Neural progenitor cell (in vitro differentiated cells): ENCODE measurements around the gene ACOT12. TPM values are rescaled to one million over a fixed set of nuclear protein-coding genes. Genes with fewer than 3 reads are reported as not detected.

Source experiments
- DNase-seq: peaks from one replicate; pipeline ENCODE4 v3.0.0-alpha.2; 2016; ENCODE audit warnings: low spot score
- H2AFZ ChIP-seq: fragments of 200-600 bp; sonication (generic); replicated peaks from 2 replicates; pipeline ENCODE4 v1.6.1; 2016; ENCODE audit warnings: antibody characterized with exemption
- H3F3A ChIP-seq: fragments of 200-600 bp; sonication (generic); 2 replicates; pipeline ENCODE4 v1.6.1; 2016; ENCODE audit warnings: antibody characterized with exemption, low read depth
- H3K27ac ChIP-seq: fragments of 200-600 bp; sonication (generic); 2 replicates; pipeline ENCODE4 v1.5.1; 2016; ENCODE audit warnings: mild to moderate bottlenecking
- H3K27me3 ChIP-seq: fragments of 200-600 bp; sonication (generic); 2 replicates; pipeline ENCODE4 v1.6.1; 2016; ENCODE audit warnings: mild to moderate bottlenecking, moderate library complexity
- H3K36me3 ChIP-seq: fragments of 200-600 bp; sonication (generic); 2 replicates; pipeline ENCODE4 v1.5.1; 2016
- H3K4me1 ChIP-seq: fragments of 200-600 bp; sonication (generic); 2 replicates; pipeline ENCODE4 v1.6.1; 2016; ENCODE audit warnings: mixed run types
- H3K4me2 ChIP-seq: fragments of 200-600 bp; sonication (generic); 2 replicates; pipeline ENCODE4 v1.6.1; 2016
- H3K4me3 ChIP-seq: fragments of 200-600 bp; sonication (generic); 2 replicates; pipeline ENCODE4 v1.5.1; 2016
- H3K79me2 ChIP-seq: fragments of 200-600 bp; sonication (generic); 2 replicates; pipeline ENCODE4 v1.6.1; 2016; ENCODE audit warnings: low read depth
- H3K9ac ChIP-seq: fragments of 200-600 bp; sonication (generic); 2 replicates; pipeline ENCODE4 v1.6.1; 2016
- H3K9me3 ChIP-seq: fragments of 200-600 bp; sonication (generic); 2 replicates; pipeline ENCODE4 v1.5.1; 2016; ENCODE audit warnings: low read depth
- H4K20me1 ChIP-seq: fragments of 200-600 bp; sonication (generic); 2 replicates; pipeline ENCODE4 v1.6.1; 2016; ENCODE audit warnings: low read depth
- H3K27ac Mint-ChIP-seq: 3 replicates; pipeline ENCODE4 v1.8.0; 2021; ENCODE audit warnings: mixed read lengths
- H3K27me3 Mint-ChIP-seq: 2 replicates; pipeline ENCODE4 v1.8.0; 2022; ENCODE audit warnings: low read depth, mild to moderate bottlenecking, inconsistent platforms, moderate library complexity, mixed read lengths; ENCODE audit not compliant: insufficient read depth
- H3K36me3 Mint-ChIP-seq: 3 replicates; pipeline ENCODE4 v1.8.0; 2021; ENCODE audit warnings: mixed read lengths
- H3K4me1 Mint-ChIP-seq: 3 replicates; pipeline ENCODE4 v1.8.0; 2021; ENCODE audit warnings: mixed read lengths
- H3K4me3 Mint-ChIP-seq: 3 replicates; pipeline ENCODE4 v1.8.0; 2021; ENCODE audit warnings: mild to moderate bottlenecking, moderate library complexity, mixed read lengths
- H3K9me3 Mint-ChIP-seq: 3 replicates; pipeline ENCODE4 v1.8.0; 2020; ENCODE audit warnings: mixed read lengths
- CTCF ChIP-seq: fragments of 200-600 bp; sonication (generic); IDR thresholded peaks from 2 replicates; pipeline ENCODE4 v1.5.1; 2017; ENCODE audit warnings: antibody characterized with exemption, mild to moderate bottlenecking
- EZH2 ChIP-seq: fragments of 200-600 bp; sonication (generic); IDR thresholded peaks from 2 replicates; pipeline ENCODE4 v1.6.1; 2017; ENCODE audit warnings: antibody characterized with exemption, mild to moderate bottlenecking, moderate library complexity
- EZH2phosphoT487 ChIP-seq: fragments of 200-600 bp; sonication (generic); IDR thresholded peaks from 2 replicates; pipeline ENCODE4 v1.6.1; 2017; ENCODE audit warnings: antibody characterized with exemption
- total RNA-seq: library from RNA; depleted of rRNA; stranded (reverse); fragments of >200 nt; gene quantifications from 2 replicates; pipeline ENCODE4 v1.2.3, GENCODE V29; 2015; ENCODE audit warnings: low replicate concordance

ACOT12 gene
- total RNA-seq, 1 donor from 2014 or later, result not detected

- H3K4me3 Mint-ChIP-seq, result no peak overlapping the region
Measured at GRCh38 chr5:81337803-81338202, 56.1 kb downstream of the ACOT12 start.

GRCh38 chr5:81336556-81336955, 57.4 kb downstream of the ACOT12 start:
- Histone ChIP-seq H3K9me3 (no peaks in the 10 kb centered on the region), H3K9ac (no peak overlapping the region), H3K36me3 (no peaks in the 10 kb centered on the region), H4K20me1 (no peaks in the 10 kb centered on the region), H3K4me3 (no peak overlapping the region), H3K79me2 (no peaks in the 10 kb centered on the region), H3K4me1 (no peaks in the 10 kb centered on the region), H2AFZ (no peak overlapping the region), H3K27ac (no peak overlapping the region), H3F3A (no peaks in the 10 kb centered on the region), H3K4me2 (no peak overlapping the region), H3K27me3 (no peaks in the 10 kb centered on the region)
- no peak for DNase-seq
- Mint-ChIP-seq H3K4me3 (no peak overlapping the region), H3K27ac (no peak overlapping the region), H3K4me1 (no peaks in the 10 kb centered on the region), H3K9me3 (no peaks in the 10 kb centered on the region), H3K36me3 (no peaks in the 10 kb centered on the region), H3K27me3 (peaks cover 4% of the 10 kb centered on the region)
- TF ChIP-seq EZH2phosphoT487 (no peak), EZH2 (no peak), CTCF (no peak)

More at GRCh38 chr5:81337803-81338202, 56.1 kb downstream of the ACOT12 start:
- Mint-ChIP-seq H3K27me3 (peaks cover 4% of the 10 kb centered on the region), H3K4me1 (no peaks in the 10 kb centered on the region), H3K36me3 (no peaks in the 10 kb centered on the region), H3K9me3 (no peaks in the 10 kb centered on the region), H3K27ac (no peak overlapping the region)
- Histone ChIP-seq H2AFZ (no peak overlapping the region), H3K27me3 (no peaks in the 10 kb centered on the region), H3K9me3 (no peaks in the 10 kb centered on the region), H3K27ac (no peak overlapping the region), H3K4me1 (no peaks in the 10 kb centered on the region), H3K36me3 (no peaks in the 10 kb centered on the region), H3K9ac (no peak overlapping the region), H3K4me3 (no peak overlapping the region), H3F3A (no peaks in the 10 kb centered on the region), H4K20me1 (no peaks in the 10 kb centered on the region), H3K79me2 (no peaks in the 10 kb centered on the region), H3K4me2 (no peak overlapping the region)
- TF ChIP-seq CTCF (no peak), EZH2 (no peak), EZH2phosphoT487 (no peak)
- DNase-seq, result no peak

GRCh38 chr5:81335946-81336345, 58.0 kb downstream of the ACOT12 start:
- Histone ChIP-seq H3K4me3 (no peak overlapping the region), H3K79me2 (no peaks in the 10 kb centered on the region), H3K4me2 (no peak overlapping the region), H3K27ac (no peak overlapping the region), H3K36me3 (no peaks in the 10 kb centered on the region), H3K27me3 (no peaks in the 10 kb centered on the region), H2AFZ (no peak overlapping the region), H3K9me3 (no peaks in the 10 kb centered on the region), H3F3A (no peaks in the 10 kb centered on the region), H3K4me1 (no peaks in the 10 kb centered on the region), H3K9ac (no peak overlapping the region), H4K20me1 (no peaks in the 10 kb centered on the region)
- no peaks in the 10 kb centered on the region for H3K9me3 Mint-ChIP-seq
- no peak overlapping the region for H3K4me3 Mint-ChIP-seq
- TF ChIP-seq EZH2, result no peak
- TF ChIP-seq EZH2phosphoT487, result no peak
- TF ChIP-seq CTCF, result no peak
- H3K36me3 Mint-ChIP-seq, result no peaks in the 10 kb centered on the region
- no peak for DNase-seq
- no peak overlapping the region for H3K27ac Mint-ChIP-seq
- peaks cover 4% of the 10 kb centered on the region for H3K27me3 Mint-ChIP-seq
- no peaks in the 10 kb centered on the region for H3K4me1 Mint-ChIP-seq
